ENCODE measurements around the gene LRRC10B.

- TF ChIP-seq CTCF (IDR thresholded peaks at IDR 0.05): no peak
- no peak for TF ChIP-seq POLR2A (IDR thresholded peaks at IDR 0.05)
These were observed 18.6 kb downstream of the LRRC10B start for GRCh38 chr11:61526956-61527731.
